Measurements from ENCODE around the gene METTL27.
"Not testable (repeated sequence)": the region's sequence is repeated elsewhere in the genome, so short reads cannot be mapped to it uniquely, and the experiment has no call there.

Gene METTL27

DNA sequence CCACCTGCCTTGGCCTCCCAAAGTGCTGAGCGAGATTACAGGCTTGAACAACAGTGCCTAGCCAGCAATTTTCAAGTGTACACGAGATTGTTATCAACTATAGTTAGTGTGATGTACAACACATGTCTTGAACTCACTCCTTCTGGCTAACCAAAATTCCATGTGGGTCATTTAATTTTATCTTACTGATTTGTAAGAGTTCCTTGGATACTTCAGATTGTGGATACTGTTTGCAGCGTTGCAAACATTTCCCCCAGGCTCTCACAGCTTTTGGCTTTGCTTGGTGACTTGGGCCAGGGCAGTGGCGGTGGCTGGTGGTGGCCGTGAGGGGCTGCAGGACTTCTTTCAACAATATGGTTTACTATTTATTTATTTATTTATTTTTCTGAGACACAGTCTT, 10.2 kb upstream of the METTL27 start:
- TF ChIP-seq, protein P1, sequence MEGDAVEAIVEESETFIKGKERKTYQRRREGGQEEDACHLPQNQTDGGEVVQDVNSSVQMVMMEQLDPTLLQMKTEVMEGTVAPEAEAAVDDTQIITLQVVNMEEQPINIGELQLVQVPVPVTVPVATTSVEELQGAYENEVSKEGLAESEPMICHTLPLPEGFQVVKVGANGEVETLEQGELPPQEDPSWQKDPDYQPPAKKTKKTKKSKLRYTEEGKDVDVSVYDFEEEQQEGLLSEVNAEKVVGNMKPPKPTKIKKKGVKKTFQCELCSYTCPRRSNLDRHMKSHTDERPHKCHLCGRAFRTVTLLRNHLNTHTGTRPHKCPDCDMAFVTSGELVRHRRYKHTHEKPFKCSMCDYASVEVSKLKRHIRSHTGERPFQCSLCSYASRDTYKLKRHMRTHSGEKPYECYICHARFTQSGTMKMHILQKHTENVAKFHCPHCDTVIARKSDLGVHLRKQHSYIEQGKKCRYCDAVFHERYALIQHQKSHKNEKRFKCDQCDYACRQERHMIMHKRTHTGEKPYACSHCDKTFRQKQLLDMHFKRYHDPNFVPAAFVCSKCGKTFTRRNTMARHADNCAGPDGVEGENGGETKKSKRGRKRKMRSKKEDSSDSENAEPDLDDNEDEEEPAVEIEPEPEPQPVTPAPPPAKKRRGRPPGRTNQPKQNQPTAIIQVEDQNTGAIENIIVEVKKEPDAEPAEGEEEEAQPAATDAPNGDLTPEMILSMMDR (IDR thresholded peaks at IDR 0.05; ENCODE audit: low read depth, low read length, missing control alignments): no peak
- DNase-seq (ENCODE audit: low read depth): no peak

DNA sequence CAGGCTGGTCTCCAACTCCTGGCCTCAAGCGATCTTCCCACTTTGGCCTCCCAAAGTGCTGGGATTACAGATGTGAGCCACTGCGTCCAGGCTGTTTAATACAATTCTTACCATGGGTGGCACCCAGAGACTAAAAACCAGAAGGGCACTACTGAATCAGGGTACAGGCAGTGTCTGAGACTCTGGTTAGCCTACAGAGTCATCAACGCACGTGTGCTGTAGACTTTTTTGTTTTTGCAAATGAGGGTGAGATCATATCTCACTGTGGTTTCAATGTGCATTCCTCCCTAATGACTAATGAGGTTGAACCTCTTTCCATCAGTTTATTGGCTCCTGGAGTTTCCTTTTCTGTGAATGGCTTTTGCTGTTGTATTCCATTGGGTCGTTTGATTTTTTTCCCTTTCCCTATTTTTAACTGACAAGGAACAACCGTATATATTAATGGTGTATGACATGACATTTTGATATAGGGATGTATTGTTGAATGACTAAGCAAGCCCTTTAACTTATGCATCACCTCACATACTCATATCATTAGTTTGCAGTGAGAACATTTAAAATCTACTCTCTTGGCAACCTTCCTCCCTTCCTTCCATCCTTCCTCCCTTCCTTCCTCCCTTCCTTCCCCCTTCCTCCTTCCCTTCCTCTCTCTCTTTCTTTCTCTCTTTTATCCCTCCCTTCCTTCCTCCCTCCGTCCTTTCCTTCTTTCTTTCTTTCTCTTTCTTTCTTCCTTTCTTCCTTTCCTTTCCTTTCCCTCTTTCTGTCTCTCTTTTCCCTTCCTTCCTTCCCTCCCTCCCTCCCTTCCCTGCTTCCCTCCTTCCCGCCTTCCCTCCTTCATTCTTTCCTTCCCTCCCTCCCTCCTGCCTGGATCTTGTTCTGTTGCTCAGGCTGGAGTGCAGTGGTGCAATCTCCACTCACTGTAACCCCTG, 9.4 kb upstream of the METTL27 start:
- DNase-seq (ENCODE audit: low read depth): peak; percentile 43
- no peak overlapping the region for H3K4me3 ChIP-seq (ENCODE audit: low read depth, low read length)

More for the DNA sequence above, 10.2 kb upstream of the METTL27 start:
- no peak overlapping the region for H3K4me3 ChIP-seq (ENCODE audit: low read depth, low read length)

DNA sequence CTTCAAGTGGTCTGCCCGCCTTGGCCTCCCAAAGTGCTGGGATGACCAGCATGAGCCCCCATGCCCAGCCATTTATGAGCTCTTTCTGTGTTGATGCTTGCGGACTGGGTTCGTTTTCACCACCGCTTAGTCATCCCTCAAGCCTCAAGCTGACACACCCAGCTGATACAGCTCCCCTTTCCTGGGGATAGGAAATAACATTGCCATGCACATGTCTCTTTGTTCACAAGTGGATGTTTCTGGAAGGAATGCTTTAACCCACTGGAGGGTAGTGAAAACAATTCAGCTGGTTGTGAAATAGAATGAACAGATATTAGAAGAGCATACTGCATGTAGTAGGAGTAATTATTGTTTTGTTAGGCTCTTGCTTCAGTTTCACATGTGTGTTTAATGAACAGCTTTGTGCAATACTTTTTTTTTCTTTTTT, 8.5 kb upstream of the METTL27 start:
- H3K4me3 ChIP-seq (ENCODE audit: low read depth, low read length): no peak overlapping the region
- TF ChIP-seq, protein P1 (IDR thresholded peaks at IDR 0.05; ENCODE audit: low read depth, low read length, missing control alignments): no peak
- DNase-seq (ENCODE audit: low read depth): no peak

More for the DNA sequence above, 9.4 kb upstream of the METTL27 start:
- TF ChIP-seq, protein P1 (IDR thresholded peaks at IDR 0.05; ENCODE audit: low read depth, low read length, missing control alignments): no peak

DNA sequence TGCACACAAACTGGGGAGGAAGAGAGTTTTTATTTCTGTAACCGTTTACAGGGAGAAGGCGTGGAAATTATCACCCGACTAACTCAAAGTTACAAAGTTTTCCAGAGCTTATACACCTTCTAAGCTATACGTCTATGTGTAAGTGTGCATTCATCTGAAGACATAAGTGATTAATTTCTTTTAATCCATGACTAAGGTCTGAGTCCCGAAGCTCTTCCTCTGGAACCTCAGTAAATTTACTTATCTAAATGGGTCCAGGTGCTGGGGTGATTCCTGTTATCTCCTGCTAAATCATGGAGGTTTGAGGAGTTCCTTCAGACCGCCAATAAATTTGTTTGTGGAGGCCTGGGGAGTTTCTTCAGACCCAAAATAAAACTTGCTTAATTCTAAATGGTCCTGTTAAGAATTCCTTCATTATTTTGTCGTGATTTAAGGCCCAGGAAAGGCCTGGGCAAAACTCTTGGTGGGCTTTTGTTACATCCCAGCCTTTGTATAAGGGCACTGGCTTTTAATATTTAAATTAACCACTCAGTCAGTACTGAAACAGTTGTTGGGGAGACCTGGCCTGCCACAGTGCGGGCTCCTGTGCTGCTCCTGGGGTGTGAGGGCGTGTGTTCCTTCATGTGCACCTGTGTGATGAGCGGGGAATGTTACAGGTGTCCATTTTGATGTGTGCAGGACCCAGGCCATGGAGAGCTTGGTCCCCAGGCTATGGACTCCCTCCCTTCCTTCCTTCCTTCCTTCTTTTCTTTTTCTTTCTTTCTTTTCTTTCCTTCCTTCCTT, 5.8 kb upstream of the METTL27 start:
- no peak for DNase-seq (ENCODE audit: low read depth)
- no peak overlapping the region for H3K4me3 ChIP-seq (ENCODE audit: low read depth, low read length)
- TF ChIP-seq, protein P1 (IDR thresholded peaks at IDR 0.05; ENCODE audit: low read depth, low read length, missing control alignments): no peak

DNA sequence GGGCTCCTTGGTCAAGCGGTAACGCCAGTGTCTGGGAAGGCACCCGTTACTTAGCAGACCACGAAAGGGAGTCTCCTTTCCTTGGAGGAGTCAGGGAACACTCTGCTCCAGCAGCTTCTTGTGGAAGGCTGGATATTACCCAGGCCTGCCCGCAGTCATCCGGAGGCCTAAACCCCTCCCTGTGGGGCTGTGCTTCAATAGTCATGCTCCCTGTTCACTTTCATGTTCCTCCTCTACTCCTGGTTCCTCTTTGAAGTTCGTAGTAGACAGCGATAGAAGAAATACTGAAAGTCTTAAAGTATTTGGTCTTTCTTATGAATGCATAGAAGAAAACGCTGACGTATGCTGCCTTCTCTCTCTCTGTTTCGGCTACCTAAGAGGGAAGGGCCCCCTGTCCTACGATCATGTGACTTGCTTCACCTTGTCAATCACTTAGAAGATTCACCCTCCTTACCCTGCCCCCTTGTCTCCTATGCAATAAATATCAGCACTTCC, 3.4 kb upstream of the METTL27 start:
- peak; percentile 76 for DNase-seq (ENCODE audit: low read depth)
- not testable (repeated sequence) for H3K4me3 ChIP-seq (ENCODE audit: low read depth, low read length)

DNA sequence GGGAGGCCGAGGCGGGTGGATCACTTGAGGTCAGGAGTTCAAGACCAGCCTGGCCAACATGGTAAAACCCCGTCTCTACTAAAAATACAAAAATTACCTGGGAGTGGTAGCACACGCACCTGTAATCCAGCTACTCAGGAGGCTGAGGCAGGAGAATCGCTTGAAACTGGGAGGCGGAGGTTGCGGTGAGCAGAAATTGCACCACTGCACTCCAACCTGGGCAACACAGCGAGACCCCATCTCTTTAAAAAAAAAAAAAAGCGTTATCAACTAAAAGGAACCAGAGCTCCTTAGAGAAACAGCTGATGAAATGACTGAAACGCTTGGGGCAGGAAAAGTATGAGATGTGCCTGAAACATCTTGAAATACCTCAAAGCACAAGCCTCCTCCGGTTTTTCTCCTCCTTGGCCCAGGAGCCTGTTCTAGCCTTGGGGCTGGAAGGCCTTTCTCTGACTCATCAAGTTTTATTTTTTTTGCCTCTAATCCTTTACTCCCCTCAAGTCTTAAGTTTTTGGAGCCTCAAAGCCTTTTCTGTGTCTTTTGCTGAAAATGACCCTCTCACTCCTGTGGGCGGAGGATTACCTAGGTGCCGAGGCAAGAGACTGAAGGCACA, 2.6 kb upstream of the METTL27 start:
- H3K4me3 ChIP-seq (ENCODE audit: low read depth, low read length): no peak overlapping the region
- DNase-seq (ENCODE audit: low read depth): no peak
- TF ChIP-seq, protein P1 (IDR thresholded peaks at IDR 0.05; ENCODE audit: low read depth, low read length, missing control alignments): no peak

DNA sequence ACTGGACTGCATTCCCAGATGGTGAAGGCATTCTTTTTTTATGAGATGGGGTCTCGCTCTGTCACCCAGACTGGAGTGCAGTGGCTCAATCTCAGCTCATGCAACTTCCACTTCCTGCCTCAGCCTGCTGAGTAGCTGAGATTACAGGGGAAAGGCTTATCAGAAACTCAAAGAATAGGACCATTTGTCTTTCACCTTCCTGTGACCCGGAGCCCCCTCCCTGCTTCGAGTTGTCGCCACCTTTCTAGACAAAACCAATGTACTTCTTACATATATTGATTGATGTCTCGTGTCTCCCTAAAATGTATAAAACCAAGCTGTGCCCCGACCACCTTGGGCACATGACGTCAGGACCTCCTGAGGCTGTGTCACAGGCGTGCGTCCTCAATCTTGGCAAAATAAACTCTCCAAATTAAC, 1.8 kb upstream of the METTL27 start:
- TF ChIP-seq, protein P1 (IDR thresholded peaks at IDR 0.05; ENCODE audit: low read depth, low read length, missing control alignments): no peak
- no peak for DNase-seq (ENCODE audit: low read depth)
- H3K4me3 ChIP-seq (ENCODE audit: low read depth, low read length): no peak overlapping the region

Data from GM12864 (cell line).